NCI-H1694 (cell line): Measurements from ENCODE around the gene SMYD3.

ENCODE experiments used
- DNase-seq: peaks from one replicate; lab custom pipeline; 2025; lab: John Stamatoyannopoulos, UW

Gene SMYD3

GRCh38 chr1:246068619-246069509 lies 438.2 kb downstream of the SMYD3 start:
- no peak for DNase-seq

GRCh38 chr1:246068217-246068512 lies 438.9 kb downstream of the SMYD3 start:
- no peak for DNase-seq

GRCh38 chr1:246067432-246068216 lies 439.5 kb downstream of the SMYD3 start:
- no peak for DNase-seq

GRCh38 chr1:246066573-246066972 lies 440.5 kb downstream of the SMYD3 start:
- no peak for DNase-seq

GRCh38 chr1:246065592-246065991 lies 441.5 kb downstream of the SMYD3 start:
- no peak for DNase-seq

- no peak for DNase-seq
Measured at GRCh38 chr1:246064891-246065290, 442.2 kb downstream of the SMYD3 start.

- DNase-seq = no peak
Measured at GRCh38 chr1:246063013-246063616, 444.0 kb downstream of the SMYD3 start.

GRCh38 chr1:246058466-246058865 lies 448.6 kb downstream of the SMYD3 start:
- DNase-seq = no peak

- no peak for DNase-seq
Measured at GRCh38 chr1:246052603-246053002, 454.5 kb downstream of the SMYD3 start.

- no peak for DNase-seq
Measured at GRCh38 chr1:246051909-246052518, 455.1 kb downstream of the SMYD3 start.

- DNase-seq = no peak
Measured at GRCh38 chr1:246048693-246049092, 458.4 kb downstream of the SMYD3 start.

- no peak for DNase-seq
Measured at GRCh38 chr1:246043556-246043955, 463.5 kb downstream of the SMYD3 start.

- DNase-seq = no peak
Measured at GRCh38 chr1:246041360-246041759, 465.7 kb downstream of the SMYD3 start.

- no peak for DNase-seq
Measured at GRCh38 chr1:246040200-246040890, 466.7 kb downstream of the SMYD3 start.

- no peak for DNase-seq
Measured at GRCh38 chr1:246039584-246039983, 467.5 kb downstream of the SMYD3 start.

GRCh38 chr1:246037832-246038231 lies 469.2 kb downstream of the SMYD3 start:
- no peak for DNase-seq

- no peak for DNase-seq
Measured at GRCh38 chr1:246036175-246036574, 470.9 kb downstream of the SMYD3 start.

GRCh38 chr1:246035060-246035541 lies 472.0 kb downstream of the SMYD3 start:
- DNase-seq = peak; percentile 73

GRCh38 chr1:246034630-246035029 lies 472.4 kb downstream of the SMYD3 start:
- DNase-seq = peak; percentile 53

GRCh38 chr1:246032984-246033383 lies 474.1 kb downstream of the SMYD3 start:
- DNase-seq = no peak

GRCh38 chr1:246032031-246032551 lies 475.0 kb downstream of the SMYD3 start:
- DNase-seq = peak; percentile 70
